ENCODE results near the gene ARHGEF12.
A peak's percentile ranks its signal among the peaks of the same experiment; 100 is the strongest.

The ARHGEF12 gene

DNA sequence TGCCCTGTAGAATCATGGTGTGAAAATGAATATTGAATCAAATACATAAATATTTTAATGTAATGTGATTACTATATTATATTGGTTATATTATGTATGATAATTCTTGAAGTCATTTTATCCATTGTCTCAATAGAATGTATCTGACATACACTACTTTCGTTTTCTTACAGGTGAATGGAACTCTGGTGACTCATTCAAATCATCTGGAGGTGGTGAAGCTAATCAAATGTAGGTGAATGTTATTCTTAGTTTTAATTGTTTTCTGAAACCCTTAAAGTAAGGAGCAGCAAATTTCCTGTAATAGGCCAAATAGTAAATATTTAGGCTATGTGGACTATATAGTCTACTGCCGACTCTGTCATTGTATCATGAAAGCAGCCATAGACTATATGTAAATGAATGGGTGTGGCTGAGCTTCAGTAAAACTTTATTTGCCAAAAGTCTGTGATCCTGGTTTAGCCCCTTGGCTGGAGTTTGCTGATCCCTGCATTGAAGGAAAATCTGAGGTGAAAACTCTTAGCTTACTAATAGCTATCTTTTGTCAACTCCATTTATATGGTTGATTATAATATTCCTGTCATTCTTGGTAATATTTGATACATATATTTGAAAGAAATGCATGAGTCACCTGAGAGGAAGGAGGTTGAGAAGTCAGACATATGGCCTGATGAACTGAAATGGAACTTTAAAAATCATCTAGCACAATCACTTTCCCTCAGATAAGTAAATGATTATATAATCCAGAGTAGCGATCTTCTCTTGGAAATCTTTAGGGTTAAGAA, 88.2 kb downstream of the ARHGEF12 start:
- DNase-seq (ENCODE audit: low spot score), result peak; percentile 47

GRCh38 chr11:120424970-120425332, 88.7 kb downstream of the ARHGEF12 start:
- DNase-seq (ENCODE audit: low spot score), result peak; percentile 34

DNA sequence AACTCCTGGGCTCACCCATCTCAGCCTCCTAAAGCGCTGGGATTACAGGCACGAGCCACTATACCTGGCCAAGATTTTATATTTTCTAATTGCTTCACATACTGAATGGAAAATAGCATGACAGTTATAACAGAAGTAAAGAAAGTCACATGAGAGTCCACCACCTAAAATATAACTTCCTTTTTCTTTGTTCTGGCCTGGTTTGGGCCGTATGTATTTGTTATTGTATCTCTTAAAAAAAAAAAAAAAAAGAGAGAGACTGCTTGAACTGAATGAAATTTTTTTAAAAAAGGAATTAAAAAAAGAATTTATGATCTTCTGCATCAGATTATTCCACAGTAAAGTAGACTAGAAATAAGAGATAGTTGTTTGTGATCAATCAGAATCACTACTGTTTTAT, 89.3 kb downstream of the ARHGEF12 start:
- no peak for DNase-seq (ENCODE audit: low spot score)

GRCh38 chr11:120430146-120430545, 93.9 kb downstream of the ARHGEF12 start:
- no peak for DNase-seq (ENCODE audit: low spot score)

- peak; percentile 78 for DNase-seq (ENCODE audit: low spot score)
Measured at GRCh38 chr11:120431633-120432032, 95.4 kb downstream of the ARHGEF12 start.

DNA sequence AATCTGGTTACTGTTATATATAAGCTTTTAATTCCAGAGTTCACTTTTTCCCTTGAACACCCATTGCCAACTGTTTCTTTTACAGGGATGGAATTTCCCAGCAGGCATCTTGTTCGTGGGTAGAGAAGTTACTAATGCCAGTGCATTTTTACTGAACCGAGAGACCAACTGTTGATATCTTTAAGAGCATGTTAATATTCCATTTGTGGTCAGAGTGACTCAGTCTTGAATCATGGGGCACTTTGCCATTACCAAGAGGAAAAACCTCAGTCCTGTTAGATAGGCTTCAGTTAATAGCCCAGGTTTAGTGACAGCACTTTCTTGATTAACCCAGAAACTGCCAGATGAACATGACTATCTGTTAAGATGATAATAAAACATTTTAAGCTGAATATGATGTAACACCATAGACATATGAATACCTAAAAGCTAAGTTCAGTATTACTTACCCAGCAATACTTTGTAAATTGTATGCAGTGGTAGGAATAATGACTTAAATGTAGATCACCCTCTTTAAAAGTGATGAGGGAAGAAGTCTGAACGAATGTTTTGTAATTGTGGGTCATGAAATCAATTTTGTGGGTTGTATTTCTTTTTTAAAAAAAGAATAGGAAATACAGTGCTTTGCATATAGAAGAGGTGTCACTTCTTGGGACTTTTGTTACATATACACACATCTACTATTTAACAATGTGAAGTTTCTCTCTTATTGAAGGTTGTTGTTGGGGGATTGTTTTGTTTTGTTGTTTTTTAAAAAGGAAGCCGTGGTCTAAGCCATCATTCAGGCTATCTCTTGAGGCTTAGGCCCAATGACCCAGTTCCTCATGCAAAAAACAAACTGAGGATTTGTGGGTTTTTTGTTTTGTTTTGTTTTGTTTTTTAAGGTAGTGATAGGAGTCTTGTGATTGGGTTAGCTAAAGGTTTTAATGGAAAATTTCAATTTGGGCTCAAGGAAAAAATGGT, 96.1 kb downstream of the ARHGEF12 start:
- peak; percentile 99 for DNase-seq (ENCODE audit: low spot score)

DNA sequence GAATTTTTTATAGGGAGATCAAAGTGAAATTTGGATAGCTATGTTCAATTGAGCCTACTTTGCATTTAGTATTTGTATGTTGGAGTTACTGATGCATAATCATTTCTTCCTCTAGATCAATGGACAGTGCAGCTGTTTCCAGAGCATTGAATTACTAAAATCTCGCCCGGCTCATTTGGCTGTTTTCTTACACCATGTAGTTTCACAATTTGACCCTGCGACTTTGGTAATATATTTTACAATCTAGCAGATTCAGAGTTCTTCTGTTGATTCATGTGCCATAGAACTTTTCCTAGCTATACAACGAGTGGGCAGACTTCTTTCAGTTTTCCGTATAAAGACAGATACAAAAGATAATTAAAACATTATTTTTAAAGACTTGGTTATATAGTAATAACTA, 105.4 kb downstream of the ARHGEF12 start:
- DNase-seq (ENCODE audit: low spot score), result no peak

DNA sequence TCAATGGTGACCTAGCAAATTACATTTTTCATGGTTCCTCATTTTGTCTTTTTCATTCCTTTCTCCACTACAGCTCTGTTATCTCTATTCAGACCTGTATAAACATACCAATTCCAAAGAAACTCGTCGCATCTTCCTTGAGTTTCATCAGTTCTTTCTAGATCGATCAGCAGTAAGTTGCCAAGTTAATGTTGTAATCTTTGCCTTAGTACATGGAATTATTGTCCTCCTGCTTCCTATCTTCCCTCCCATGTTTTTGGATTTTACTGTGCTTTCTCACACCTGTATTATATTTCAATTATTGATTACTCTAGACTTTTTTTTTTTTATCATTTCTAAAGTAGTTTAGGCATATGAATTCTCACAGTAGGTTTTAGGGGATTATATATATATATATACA, 105.8 kb downstream of the ARHGEF12 start:
- no peak for DNase-seq (ENCODE audit: low spot score)

DNA sequence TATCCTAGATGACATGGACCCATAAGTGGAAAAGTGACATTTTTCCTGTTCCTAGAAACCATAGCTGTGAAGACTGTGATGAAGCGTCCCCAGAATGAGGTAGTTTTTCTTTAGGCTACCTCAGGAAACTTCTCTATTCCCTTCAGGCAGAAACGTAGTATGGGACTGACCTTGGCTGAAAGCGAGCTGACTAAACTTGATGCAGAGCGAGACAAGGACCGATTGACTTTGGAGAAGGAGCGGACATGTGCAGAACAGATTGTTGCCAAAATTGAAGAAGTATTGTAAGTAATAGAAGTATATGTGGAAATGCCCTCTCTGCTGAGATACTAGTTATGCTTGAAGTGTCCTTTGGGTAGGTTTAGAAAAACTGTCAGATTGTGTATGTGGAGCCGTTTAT, 110.6 kb downstream of the ARHGEF12 start:
- no peak for DNase-seq (ENCODE audit: low spot score)

GRCh38 chr11:120448240-120448639, 112.0 kb downstream of the ARHGEF12 start:
- DNase-seq (ENCODE audit: low spot score), result no peak

GRCh38 chr11:120455487-120455886, 119.3 kb downstream of the ARHGEF12 start:
- DNase-seq (ENCODE audit: low spot score), result no peak

DNA sequence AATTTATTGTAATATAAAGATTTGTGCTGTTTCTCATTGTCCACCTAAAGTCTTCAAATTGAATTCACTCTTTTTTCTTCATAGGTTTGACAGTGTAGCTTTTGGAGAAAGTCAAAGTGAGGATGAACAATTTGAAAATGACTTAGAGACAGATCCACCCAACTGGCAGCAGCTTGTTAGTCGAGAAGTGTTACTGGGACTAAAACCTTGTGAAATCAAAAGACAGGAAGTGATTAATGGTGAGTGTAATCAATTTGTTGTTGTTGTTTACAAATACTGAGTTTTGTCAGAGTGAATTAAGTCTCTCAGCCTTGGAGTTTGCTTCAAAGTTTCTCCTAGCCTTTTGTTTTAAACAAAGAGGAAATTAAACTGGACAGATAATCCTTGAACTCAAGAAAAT, 121.8 kb downstream of the ARHGEF12 start:
- no peak for DNase-seq (ENCODE audit: low spot score)

DNA sequence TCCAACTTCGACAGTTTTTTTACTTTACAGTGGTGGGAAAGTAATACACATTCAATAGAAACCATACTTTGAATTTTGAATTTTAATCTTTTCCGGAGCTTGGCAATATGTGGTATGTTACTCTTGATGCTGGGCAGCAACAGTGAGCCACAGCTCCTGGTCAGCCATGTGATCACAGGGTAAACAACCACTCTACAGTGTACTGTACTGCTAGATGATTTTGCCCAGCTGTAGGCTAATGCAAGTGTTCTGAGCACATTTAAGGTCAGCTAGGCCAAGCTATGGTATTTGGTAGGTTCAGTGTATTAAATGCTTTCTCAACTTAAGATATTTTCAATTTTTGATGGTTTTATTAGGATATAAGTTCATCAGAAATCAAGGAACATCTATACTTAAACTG, 126.6 kb downstream of the ARHGEF12 start:
- no peak for DNase-seq (ENCODE audit: low spot score)

- no peak for DNase-seq (ENCODE audit: low spot score)
Measured at GRCh38 chr11:120465921-120466534, 129.8 kb downstream of the ARHGEF12 start.

GRCh38 chr11:120467627-120468026, 131.4 kb downstream of the ARHGEF12 start:
- DNase-seq (ENCODE audit: low spot score), result no peak

DNA sequence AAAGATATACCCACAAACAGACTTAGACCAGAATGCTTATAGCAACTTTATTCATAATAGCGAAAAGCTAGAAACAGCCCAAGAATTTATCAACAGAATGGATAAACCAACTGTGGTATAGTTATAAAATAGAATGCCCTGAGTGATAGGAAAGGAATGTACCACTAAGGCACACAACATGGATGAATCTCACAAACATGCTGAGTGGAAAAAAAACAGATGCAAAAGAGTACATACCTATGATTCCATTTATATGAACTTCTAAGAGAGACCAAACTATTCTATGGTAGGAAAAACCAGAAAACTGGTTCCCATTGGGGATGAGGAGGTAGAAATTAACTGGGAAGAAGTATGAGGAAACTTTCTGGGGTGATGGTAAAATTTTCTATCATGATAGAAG, 134.9 kb downstream of the ARHGEF12 start:
- peak; percentile 38 for DNase-seq (ENCODE audit: low spot score)

GRCh38 chr11:120471994-120472393, 135.8 kb downstream of the ARHGEF12 start:
- DNase-seq (ENCODE audit: low spot score), result no peak

- DNase-seq (ENCODE audit: low spot score), result no peak
Measured at GRCh38 chr11:120473503-120473902, 137.3 kb downstream of the ARHGEF12 start.

DNA sequence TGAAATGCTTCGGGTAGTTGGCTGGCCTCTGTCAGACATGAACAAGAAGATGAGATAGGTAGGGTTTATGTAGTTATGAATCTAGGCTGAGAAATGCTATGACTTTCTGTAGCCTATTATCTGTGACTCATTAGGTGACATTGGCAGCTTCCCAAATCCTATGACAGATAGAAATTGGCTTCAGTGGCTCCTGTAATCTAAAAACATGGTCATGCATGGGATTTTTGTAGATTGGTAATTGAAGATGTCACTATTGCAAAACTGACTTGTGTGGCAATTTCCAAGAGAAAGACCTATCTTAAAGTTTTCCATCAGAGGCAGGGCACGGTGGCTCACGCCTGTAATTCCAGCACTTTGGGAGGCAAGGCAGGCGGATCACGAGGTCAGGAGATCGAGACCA, 145.9 kb downstream of the ARHGEF12 start:
- DNase-seq (ENCODE audit: low spot score), result peak; percentile 66

DNA sequence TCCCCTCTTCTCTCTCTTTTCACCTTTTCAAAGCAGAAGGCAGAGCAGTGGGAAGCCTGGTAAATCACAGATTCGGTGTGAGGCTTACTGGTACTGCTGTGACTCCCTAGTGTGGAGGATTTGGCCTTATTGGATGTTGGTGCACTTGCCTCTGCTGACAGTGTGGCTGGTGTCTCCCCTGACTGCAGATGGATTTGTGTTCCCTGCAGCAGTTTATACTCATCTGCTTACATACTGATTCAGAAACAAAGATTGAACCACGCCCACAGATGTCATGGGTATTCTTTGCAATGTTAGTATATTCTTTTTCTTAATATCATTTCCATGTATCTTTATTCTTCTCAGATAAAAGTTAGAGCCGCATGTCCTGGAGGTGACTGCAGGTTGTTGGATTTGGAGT, 148.5 kb downstream of the ARHGEF12 start:
- no peak for DNase-seq (ENCODE audit: low spot score)

DNA sequence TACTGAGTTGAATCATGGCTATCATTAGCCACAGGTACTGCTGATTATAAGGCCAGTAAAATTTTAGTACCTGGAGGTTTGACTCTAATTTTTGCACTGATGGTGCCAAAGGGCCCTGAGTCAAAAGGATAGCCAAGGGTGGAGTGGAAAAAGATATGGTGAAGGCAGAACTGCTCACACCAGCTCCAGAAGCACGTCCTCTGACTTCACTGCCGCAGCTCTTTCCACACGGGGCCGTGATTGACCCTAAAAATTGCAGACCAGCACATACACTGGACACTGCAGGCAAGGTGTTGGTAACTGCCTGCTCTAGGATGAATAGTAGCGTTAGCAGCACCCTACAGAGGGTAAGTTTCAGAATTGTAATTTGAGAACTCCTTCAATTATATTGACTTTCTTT, 149.9 kb downstream of the ARHGEF12 start:
- no peak for DNase-seq (ENCODE audit: low spot score)

GRCh38 chr11:120489799-120490198, 153.6 kb downstream of the ARHGEF12 start:
- DNase-seq (ENCODE audit: low spot score), result no peak

- DNase-seq (ENCODE audit: low spot score), result no peak
Measured at GRCh38 chr11:120492486-120492885, 156.3 kb downstream of the ARHGEF12 start.
